ENCODE data around the gene TYMP.

The TYMP gene

DNA sequence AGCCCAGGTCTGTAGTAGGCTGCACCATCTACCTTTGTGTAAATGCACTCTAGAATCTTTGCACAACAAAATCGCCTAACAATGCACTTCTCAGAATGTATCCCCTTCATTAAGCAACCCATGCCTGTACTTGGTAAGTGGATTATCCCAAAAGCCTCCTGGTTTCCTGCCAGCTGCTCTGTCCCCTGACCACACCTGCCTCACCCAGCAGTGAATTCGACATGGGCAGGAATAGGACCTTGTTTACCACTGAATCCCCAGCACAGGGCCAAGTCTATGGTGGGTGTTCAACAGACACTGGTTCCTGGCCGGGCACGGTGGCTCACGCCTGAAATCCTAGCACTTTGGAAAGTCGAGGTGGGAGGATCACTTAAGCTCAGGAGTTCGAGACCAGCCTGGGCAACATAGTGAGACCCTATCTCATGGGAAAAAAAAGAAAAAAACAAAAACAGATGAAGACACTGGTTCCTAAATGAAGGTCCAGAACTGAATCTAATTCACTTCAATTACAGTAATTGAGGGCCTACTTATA lies 38.0 kb upstream of the TYMP start:
- DNase-seq, result no peak
- no peak for TF ChIP-seq CTCF (IDR thresholded peaks at IDR 0.05; ENCODE audit: low read depth, low read length)
- Histone ChIP-seq H3K27me3 (ENCODE audit: insufficient read depth, low read depth, severe bottlenecking) (no peaks in the 10 kb centered on the region), H3K36me3 (peaks cover 28% of the 10 kb centered on the region), H3K9me3 (ENCODE audit: severe bottlenecking) (no peaks in the 10 kb centered on the region), H3K27ac (no peak overlapping the region), H3K4me3 (ENCODE audit: low read depth, low read length) (no peak overlapping the region)

GRCh38 chr22:50564289-50564688 lies 34.5 kb upstream of the TYMP start:
- H3K27ac ChIP-seq, result no peak overlapping the region
- no peak for DNase-seq
- no peak overlapping the region for H3K4me3 ChIP-seq (ENCODE audit: low read depth, low read length)
- no peak for TF ChIP-seq CTCF (IDR thresholded peaks at IDR 0.05; ENCODE audit: low read depth, low read length)
- H3K9me3 ChIP-seq (ENCODE audit: severe bottlenecking), result no peaks in the 10 kb centered on the region
- H3K27me3 ChIP-seq (ENCODE audit: insufficient read depth, low read depth, severe bottlenecking), result no peaks in the 10 kb centered on the region
- H3K36me3 ChIP-seq, result peaks cover 14% of the 10 kb centered on the region

GRCh38 chr22:50563413-50564160 lies 33.8 kb upstream of the TYMP start:
- TF ChIP-seq CTCF (IDR thresholded peaks at IDR 0.05; ENCODE audit: low read depth, low read length), result no peak
- no peak for DNase-seq
- Histone ChIP-seq H3K27me3 (ENCODE audit: insufficient read depth, low read depth, severe bottlenecking) (no peaks in the 10 kb centered on the region), H3K36me3 (peaks cover 8% of the 10 kb centered on the region), H3K4me3 (ENCODE audit: low read depth, low read length) (peak overlapping the region; percentile 59), H3K9me3 (ENCODE audit: severe bottlenecking) (no peaks in the 10 kb centered on the region), H3K27ac (peak overlapping the region; percentile 30)

DNA sequence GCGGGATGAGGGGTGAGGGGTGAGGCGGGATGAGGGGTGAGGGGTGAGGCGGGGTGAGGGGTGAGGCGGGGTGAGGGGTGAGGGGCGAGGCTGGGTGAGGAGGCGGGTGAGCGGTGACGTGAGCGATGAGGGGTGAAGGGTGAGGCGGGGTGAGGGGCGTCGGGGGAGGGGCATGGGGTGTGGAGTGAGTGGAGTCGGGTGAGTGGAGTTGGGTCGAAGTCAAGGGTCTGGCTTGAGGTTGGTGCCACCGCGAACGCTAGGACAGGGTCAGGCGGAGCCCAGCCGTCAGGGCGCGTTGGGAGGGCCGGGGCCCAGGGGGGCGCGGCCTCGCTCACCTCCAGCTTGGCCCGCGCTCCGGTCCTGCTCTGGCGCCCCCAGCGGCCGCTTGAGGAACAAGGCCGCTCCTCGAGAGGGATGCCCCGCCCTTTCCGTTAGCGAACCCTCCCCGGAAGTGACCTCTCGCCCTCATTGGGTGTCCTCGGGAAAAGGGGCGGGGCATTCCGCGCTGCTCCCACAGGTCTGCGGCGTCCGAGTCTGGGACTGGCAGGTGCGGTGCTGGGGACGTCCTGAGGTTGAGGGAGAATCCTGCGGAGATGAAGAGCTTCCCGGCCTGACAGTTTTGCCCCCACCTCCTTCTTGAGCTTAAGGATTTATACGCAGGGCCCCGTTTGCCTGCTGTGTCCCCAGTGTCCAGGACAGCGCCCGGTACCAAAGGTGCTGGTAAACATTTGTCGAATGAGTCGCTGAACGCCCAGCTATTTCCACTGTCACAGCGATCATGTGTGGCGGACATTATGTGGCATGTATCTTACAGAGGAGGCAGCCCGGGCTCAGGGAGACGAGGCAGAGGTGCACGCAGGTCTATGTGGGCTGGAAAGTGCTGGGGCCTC lies 33.0 kb upstream of the TYMP start, which contains the start of gene SYCE3:
Gene SYCE3 (minus strand): TSS at position 397 of the 890 bp plus-strand sequence. CDS start 6,514 bp downstream, outside the sequence.
- peak; percentile 91 for TF ChIP-seq CTCF (IDR thresholded peaks at IDR 0.05; ENCODE audit: low read depth, low read length)
- Histone ChIP-seq H3K27ac (peak within 1 kb of the TSS; percentile 30), H3K4me3 (ENCODE audit: low read depth, low read length) (peak within 1 kb of the TSS; percentile 59), H3K27me3 (ENCODE audit: insufficient read depth, low read depth, severe bottlenecking) (no peaks in the 10 kb centered on the region), H3K9me3 (ENCODE audit: severe bottlenecking) (no peaks in the 10 kb centered on the region), H3K36me3 (no peaks in the 10 kb centered on the region)
- peak; percentile 99 for DNase-seq

GRCh38 chr22:50561401-50562358 lies 31.9 kb upstream of the TYMP start:
- no peak for TF ChIP-seq CTCF (IDR thresholded peaks at IDR 0.05; ENCODE audit: low read depth, low read length)

More at GRCh38 chr22:50561401-50562358, 31.9 kb upstream of the TYMP start:
- no peaks in the 10 kb centered on the region for H3K9me3 ChIP-seq (ENCODE audit: severe bottlenecking)
- no peak for DNase-seq
- no peaks in the 10 kb centered on the region for H3K27me3 ChIP-seq (ENCODE audit: insufficient read depth, low read depth, severe bottlenecking)
- H3K36me3 ChIP-seq, result no peaks in the 10 kb centered on the region
- no peak overlapping the region for H3K27ac ChIP-seq
- H3K4me3 ChIP-seq (ENCODE audit: low read depth, low read length), result no peak overlapping the region
